ENCODE measurements around the gene SLC35G6. TPM values are rescaled to one million over a fixed set of nuclear protein-coding genes. Genes with fewer than 3 reads are reported as not detected.

Gene SLC35G6
- total RNA-seq, 1 donor from 2014 or later, result not detected

DNA sequence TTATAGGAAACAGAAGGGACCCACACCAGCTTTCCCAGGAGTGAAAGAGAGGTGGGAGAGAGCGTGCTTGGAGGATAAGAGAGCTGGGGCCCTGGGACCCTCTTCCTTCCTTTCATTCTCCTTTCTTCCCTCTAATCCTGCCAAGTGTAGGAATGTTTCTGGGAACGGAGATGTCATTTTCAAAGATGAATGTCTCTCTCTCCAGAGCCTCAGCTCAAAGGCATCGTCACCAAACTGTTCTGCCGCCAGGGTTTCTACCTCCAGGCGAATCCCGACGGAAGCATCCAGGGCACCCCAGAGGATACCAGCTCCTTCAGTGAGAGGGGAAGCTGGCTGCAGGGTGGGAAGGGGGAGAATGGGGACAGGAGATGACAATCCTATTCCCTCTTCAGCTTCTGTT, 40.0 kb upstream of the SLC35G6 start:
- Mint-ChIP-seq H3K4me1 (ENCODE audit: low read depth) (peaks cover 46% of the 10 kb centered on the region), H3K4me3 (peak overlapping the region; percentile 69), H3K9me3 (no peaks in the 10 kb centered on the region), H3K27ac (no peak overlapping the region), H3K27me3 (ENCODE audit: insufficient read depth) (peaks cover 15% of the 10 kb centered on the region), H3K36me3 (ENCODE audit: low read depth) (peaks cover 26% of the 10 kb centered on the region)
- intact Hi-C loops (cut with micrococcal nuclease), result no loop called here
- DNase-seq (ENCODE audit: low spot score), result no peak

DNA sequence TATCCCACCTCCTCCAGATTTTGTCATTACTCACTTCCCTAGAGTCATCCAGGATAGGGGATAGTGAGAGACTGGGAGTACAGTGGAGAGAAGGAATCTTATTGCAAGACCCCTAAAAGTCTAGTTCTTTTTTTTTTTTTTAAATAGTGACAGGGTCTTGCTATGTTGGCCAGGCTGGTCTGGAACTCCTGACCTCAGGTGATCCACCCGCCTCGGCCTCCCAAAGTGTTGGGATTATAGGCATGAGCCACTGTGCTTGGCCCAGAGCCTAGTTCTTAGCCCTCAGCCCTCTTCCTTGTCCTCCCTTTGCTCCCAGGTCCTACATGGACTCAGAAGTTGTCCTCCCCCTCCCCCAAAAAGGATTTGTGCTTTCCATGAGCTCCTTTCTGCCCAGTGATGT, 39.1 kb upstream of the SLC35G6 start:
- peaks cover 29% of the 10 kb centered on the region for H3K36me3 Mint-ChIP-seq (ENCODE audit: low read depth)
- no peaks in the 10 kb centered on the region for H3K9me3 Mint-ChIP-seq
- H3K4me1 Mint-ChIP-seq (ENCODE audit: low read depth), result peaks cover 38% of the 10 kb centered on the region
- H3K4me3 Mint-ChIP-seq, result no peak overlapping the region
- DNase-seq (ENCODE audit: low spot score), result no peak
- intact Hi-C loops (cut with micrococcal nuclease), result no loop called here
- H3K27ac Mint-ChIP-seq, result no peak overlapping the region
- H3K27me3 Mint-ChIP-seq (ENCODE audit: insufficient read depth), result peaks cover 18% of the 10 kb centered on the region

DNA sequence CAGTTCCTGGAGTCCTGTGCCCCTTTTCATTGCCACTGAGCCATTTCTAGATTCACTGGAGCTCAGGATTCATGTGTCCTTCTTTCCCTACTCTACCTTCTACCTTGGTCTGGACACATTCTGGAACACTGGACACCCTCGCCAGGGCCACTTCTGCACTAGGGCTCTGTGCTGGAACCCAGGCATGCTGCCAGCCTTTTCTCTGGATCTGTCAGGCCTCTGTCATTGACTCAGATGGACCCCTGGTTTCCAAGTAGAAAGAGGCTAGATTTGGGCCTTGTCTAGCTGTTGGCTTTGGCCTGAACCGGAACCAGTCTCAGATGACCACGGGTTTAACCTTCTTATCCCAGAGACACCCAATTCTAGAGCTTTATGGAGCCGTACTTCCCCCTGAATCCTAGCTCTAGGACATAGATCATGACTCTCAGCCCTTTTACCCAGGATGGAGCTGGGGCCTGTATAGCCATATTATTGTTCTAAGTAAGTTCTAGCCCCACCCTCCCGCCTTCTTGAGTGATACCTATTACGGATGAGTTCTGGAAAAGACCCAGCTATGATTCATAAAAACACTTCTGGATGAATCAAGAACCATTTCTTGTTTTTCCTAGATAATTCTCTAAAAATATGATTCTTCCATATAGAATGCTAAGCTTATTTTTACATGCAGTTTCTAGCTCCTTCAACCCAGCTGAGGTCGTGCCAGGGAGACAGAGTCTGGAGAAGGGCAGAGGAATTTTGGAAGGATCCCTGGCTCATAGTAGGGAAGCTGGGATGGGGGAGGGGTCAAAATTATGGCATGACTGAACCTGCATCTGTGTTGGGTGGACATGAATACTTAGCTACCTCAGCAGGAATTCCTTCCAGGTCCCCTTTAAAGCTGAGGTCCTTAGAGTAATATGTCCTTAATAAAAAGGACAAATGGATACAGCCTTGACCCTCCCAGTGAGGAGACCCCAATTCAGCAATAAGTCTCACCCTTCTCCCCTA, 37.5 kb upstream of the SLC35G6 start:
- DNase-seq (ENCODE audit: low spot score), result no peak
- peaks cover 21% of the 10 kb centered on the region for H3K27me3 Mint-ChIP-seq (ENCODE audit: insufficient read depth)
- H3K4me3 Mint-ChIP-seq, result no peak overlapping the region
- no peaks in the 10 kb centered on the region for H3K9me3 Mint-ChIP-seq
- H3K36me3 Mint-ChIP-seq (ENCODE audit: low read depth), result peaks cover 31% of the 10 kb centered on the region
- intact Hi-C loops (cut with micrococcal nuclease), result no loop called here
- H3K27ac Mint-ChIP-seq, result no peak overlapping the region
- H3K4me1 Mint-ChIP-seq (ENCODE audit: low read depth), result peaks cover 26% of the 10 kb centered on the region

GRCh38 chr17:7444682-7445618, 36.3 kb upstream of the SLC35G6 start, which contains the start of gene CHRNB1:
TSS of gene CHRNB1 (plus strand) at chr17:7445061. CDS start at chr17:7445128, 67 bp downstream.
- Mint-ChIP-seq H3K4me1 (ENCODE audit: low read depth) (peaks cover 20% of the 10 kb centered on the region), H3K36me3 (ENCODE audit: low read depth) (peaks cover 29% of the 10 kb centered on the region), H3K4me3 (peak within 1 kb of the TSS; percentile 79), H3K27ac (peak within 1 kb of the TSS; percentile 34), H3K27me3 (ENCODE audit: insufficient read depth) (peaks cover 19% of the 10 kb centered on the region), H3K9me3 (no peaks in the 10 kb centered on the region)
- intact Hi-C loops (cut with micrococcal nuclease), result loop anchor here (1.0 kb wide), 1 partner anchor 10 kb away; no protein-coding TSS in a partner anchor
- DNase-seq (ENCODE audit: low spot score), result no peak

DNA sequence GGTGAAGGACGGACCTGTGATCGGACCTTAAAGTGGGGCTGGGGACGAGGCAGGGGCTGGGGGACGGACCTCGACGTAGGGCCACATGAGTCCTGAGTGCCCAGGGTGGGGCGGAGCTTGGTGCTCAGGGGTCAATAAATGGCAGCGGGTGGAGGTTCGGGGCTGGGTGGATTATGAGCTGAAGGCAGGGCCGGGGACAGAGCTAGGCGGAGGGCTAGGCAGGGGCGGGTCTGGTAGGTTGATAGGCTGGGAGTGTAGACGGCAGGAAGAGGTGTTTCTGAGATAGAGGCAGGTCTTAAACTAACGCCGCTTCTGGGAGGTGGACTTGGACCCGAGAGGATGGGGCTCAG, 35.7 kb upstream of the SLC35G6 start:
- Mint-ChIP-seq H3K4me1 (ENCODE audit: low read depth) (peaks cover 15% of the 10 kb centered on the region), H3K36me3 (ENCODE audit: low read depth) (peaks cover 33% of the 10 kb centered on the region), H3K4me3 (peak overlapping the region; percentile 79), H3K27ac (peak overlapping the region; percentile 34), H3K9me3 (no peaks in the 10 kb centered on the region), H3K27me3 (ENCODE audit: insufficient read depth) (peaks cover 19% of the 10 kb centered on the region)
- intact Hi-C loops (cut with micrococcal nuclease), result loop anchor here (1.0 kb wide), 1 partner anchor 10 kb away; no protein-coding TSS in a partner anchor
- DNase-seq (ENCODE audit: low spot score), result peak; percentile 24

- Mint-ChIP-seq H3K36me3 (ENCODE audit: low read depth) (peaks cover 29% of the 10 kb centered on the region), H3K27ac (no peak overlapping the region), H3K4me3 (no peak overlapping the region), H3K9me3 (no peaks in the 10 kb centered on the region), H3K27me3 (ENCODE audit: insufficient read depth) (peaks cover 17% of the 10 kb centered on the region), H3K4me1 (ENCODE audit: low read depth) (peaks cover 16% of the 10 kb centered on the region)
- DNase-seq (ENCODE audit: low spot score), result no peak
- intact Hi-C loops (cut with micrococcal nuclease), result no loop called here
Measured at GRCh38 chr17:7448461-7448860, 32.8 kb upstream of the SLC35G6 start.

- intact Hi-C loops (cut with micrococcal nuclease), result loop anchor here (5.0 kb wide), 2 partner anchors 153 to 423 kb away; partner anchors contain the start of genes EIF5A and SLC16A13
- no peak overlapping the region for H3K4me3 Mint-ChIP-seq
- no peak for DNase-seq (ENCODE audit: low spot score)
- H3K27ac Mint-ChIP-seq, result no peak overlapping the region
- H3K27me3 Mint-ChIP-seq (ENCODE audit: insufficient read depth), result no peaks in the 10 kb centered on the region
- peaks cover 16% of the 10 kb centered on the region for H3K36me3 Mint-ChIP-seq (ENCODE audit: low read depth)
- peaks cover 17% of the 10 kb centered on the region for H3K4me1 Mint-ChIP-seq (ENCODE audit: low read depth)
- no peaks in the 10 kb centered on the region for H3K9me3 Mint-ChIP-seq
Measured at GRCh38 chr17:7459961-7460545, 21.2 kb upstream of the SLC35G6 start.

- Mint-ChIP-seq H3K9me3 (no peaks in the 10 kb centered on the region), H3K4me3 (no peak overlapping the region), H3K27me3 (ENCODE audit: insufficient read depth) (no peaks in the 10 kb centered on the region), H3K36me3 (ENCODE audit: low read depth) (peaks cover 16% of the 10 kb centered on the region), H3K4me1 (ENCODE audit: low read depth) (peaks cover 15% of the 10 kb centered on the region), H3K27ac (no peak overlapping the region)
- DNase-seq (ENCODE audit: low spot score), result no peak
- intact Hi-C loops (cut with micrococcal nuclease), result no loop called here
Measured at GRCh38 chr17:7460850-7461660, 20.2 kb upstream of the SLC35G6 start.

- H3K4me1 Mint-ChIP-seq (ENCODE audit: low read depth), result peaks cover 7% of the 10 kb centered on the region
- no peak for DNase-seq (ENCODE audit: low spot score)
- H3K9me3 Mint-ChIP-seq, result no peaks in the 10 kb centered on the region
- no peak overlapping the region for H3K27ac Mint-ChIP-seq
- no peaks in the 10 kb centered on the region for H3K27me3 Mint-ChIP-seq (ENCODE audit: insufficient read depth)
- intact Hi-C loops (cut with micrococcal nuclease), result no loop called here
- H3K36me3 Mint-ChIP-seq (ENCODE audit: low read depth), result peaks cover 17% of the 10 kb centered on the region
- H3K4me3 Mint-ChIP-seq, result no peak overlapping the region
Measured at GRCh38 chr17:7462474-7463371, 18.5 kb upstream of the SLC35G6 start.

DNA sequence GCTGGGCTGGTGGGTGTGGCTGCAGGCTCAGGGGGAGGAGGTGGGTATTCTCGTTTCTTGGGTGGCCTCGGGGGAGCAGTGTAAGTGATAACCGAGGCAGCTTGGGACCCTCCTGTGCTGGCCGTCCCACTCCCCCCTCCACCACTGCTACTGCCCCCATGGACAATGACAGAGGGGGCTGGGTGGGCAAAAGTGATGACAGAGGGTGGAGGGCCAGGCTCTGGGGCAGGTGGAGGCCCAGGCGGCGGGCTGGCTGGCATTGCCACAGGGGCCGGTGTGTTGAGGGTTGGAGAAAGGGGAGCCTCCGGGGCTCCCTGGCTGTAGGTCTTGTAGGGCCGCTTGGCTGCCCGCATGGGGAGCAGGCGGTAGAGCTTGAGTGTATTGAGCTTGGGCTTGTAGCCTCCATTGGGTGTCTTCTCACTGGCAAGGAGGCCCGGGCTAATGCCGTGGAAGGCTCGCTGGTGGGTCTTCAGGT, 17.8 kb upstream of the SLC35G6 start:
- H3K27ac Mint-ChIP-seq, result no peak overlapping the region
- peaks cover 17% of the 10 kb centered on the region for H3K36me3 Mint-ChIP-seq (ENCODE audit: low read depth)
- H3K9me3 Mint-ChIP-seq, result no peaks in the 10 kb centered on the region
- H3K4me1 Mint-ChIP-seq (ENCODE audit: low read depth), result peaks cover 6% of the 10 kb centered on the region
- H3K27me3 Mint-ChIP-seq (ENCODE audit: insufficient read depth), result no peaks in the 10 kb centered on the region
- intact Hi-C loops (cut with micrococcal nuclease), result no loop called here
- DNase-seq (ENCODE audit: low spot score), result no peak
- H3K4me3 Mint-ChIP-seq, result no peak overlapping the region

- Mint-ChIP-seq H3K36me3 (ENCODE audit: low read depth) (peaks cover 15% of the 10 kb centered on the region), H3K4me3 (no peak overlapping the region), H3K27me3 (ENCODE audit: insufficient read depth) (no peaks in the 10 kb centered on the region), H3K9me3 (no peaks in the 10 kb centered on the region), H3K27ac (no peak overlapping the region), H3K4me1 (ENCODE audit: low read depth) (peaks cover 6% of the 10 kb centered on the region)
- no peak for DNase-seq (ENCODE audit: low spot score)
- intact Hi-C loops (cut with micrococcal nuclease), result no loop called here
Measured at GRCh38 chr17:7464081-7464480, 17.2 kb upstream of the SLC35G6 start.

Measured in activated T-helper 1 cell treated with anti-CD3 and anti-CD28 coated beads, Interleukin-12 subunit alpha, Interleukin-12 subunit beta, Interleukin-2, Interleukin-4 antibody, amounts not matched to agents 30 ng/mL and 10 ng/mL and 1 ng/mL, durations not matched to agents 14 hours and 24 hours and 36 hours (primary cell).